Mucosa of stomach (tissue), 1 donor: ENCODE data around the gene PRR12.
A peak's percentile ranks its signal among the peaks of the same experiment; 100 is the strongest.

Experiments used
- H3K27me3 ChIP-seq: one replicate; pipeline ENCODE4 v1.7.0; 2013; ENCODE audit warnings: mild to moderate bottlenecking, low read length; ENCODE audit not compliant: control insufficient read depth, insufficient read depth
- H3K36me3 ChIP-seq: one replicate; pipeline ENCODE4 v1.7.0; 2013; ENCODE audit warnings: low read length; ENCODE audit not compliant: control insufficient read depth, insufficient read depth
- H3K4me1 ChIP-seq: one replicate; pipeline ENCODE4 v1.7.0; 2013; ENCODE audit warnings: mild to moderate bottlenecking, low read length; ENCODE audit not compliant: control insufficient read depth, insufficient read depth
- H3K4me3 ChIP-seq: one replicate; pipeline ENCODE4 v1.7.0; 2013; ENCODE audit warnings: low read length
- H3K9ac ChIP-seq: one replicate; pipeline ENCODE4 v1.7.0; 2013; ENCODE audit warnings: mild to moderate bottlenecking, low read length, moderate library complexity
- H3K9me3 ChIP-seq: one replicate; pipeline ENCODE4 v1.7.0; 2013; ENCODE audit warnings: mild to moderate bottlenecking, low read length, moderate library complexity; ENCODE audit not compliant: control insufficient read depth
- donor health status: Pancreatic carcinoma.

The PRR12 gene

DNA sequence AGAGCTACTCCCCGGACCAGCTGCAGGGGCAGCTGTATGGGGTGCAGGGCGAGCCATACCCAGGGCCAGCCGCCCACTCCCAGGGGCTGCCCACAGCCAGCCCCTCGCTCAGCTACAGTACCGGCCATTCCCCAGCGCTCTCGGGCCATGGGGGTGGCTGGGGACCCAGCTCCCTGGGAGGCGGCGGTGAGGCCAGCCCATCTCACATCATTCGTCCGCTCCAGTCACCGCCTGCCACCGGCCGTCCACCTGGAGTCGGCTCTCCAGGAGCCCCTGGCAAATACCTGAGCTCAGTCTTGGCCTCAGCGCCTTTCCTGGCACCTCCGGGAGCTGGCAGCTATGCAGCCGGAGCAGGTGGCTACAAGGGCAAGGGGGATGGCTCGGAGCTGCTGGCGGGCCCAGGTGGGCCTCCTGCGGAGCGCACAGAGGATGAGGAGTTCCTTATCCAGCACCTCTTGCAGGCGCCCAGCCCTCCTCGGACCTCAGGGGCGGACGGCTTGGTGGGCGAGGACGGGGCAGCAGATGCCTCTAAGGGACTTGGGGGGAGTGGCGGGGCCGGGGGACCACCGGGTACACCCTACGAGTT lies 4.9 kb downstream of the PRR12 start:
- Histone ChIP-seq H3K27me3 (no peaks in the 10 kb centered on the region), H3K9ac (no peak overlapping the region), H3K4me1 (peaks cover 20% of the 10 kb centered on the region), H3K4me3 (no peak overlapping the region), H3K9me3 (no peaks in the 10 kb centered on the region), H3K36me3 (no peaks in the 10 kb centered on the region)

DNA sequence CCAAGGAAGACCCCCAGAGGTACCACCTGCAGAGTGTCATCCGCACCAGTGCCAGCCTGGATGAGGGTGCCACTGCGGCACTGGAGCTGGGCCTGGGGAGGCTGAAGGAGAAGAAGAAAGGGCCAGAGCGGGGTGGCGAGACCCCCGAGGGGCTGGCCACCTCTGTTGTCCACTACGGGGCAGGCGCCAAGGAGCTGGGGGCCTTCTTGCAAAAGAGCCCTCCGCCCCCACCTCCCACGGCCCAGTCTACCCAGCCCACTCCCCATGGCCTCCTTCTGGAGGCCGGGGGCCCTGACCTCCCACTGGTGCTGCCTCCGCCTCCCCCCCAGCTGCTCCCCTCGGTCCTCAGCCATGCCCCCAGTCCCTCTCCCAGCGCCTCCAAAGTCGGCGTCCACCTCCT lies 5.4 kb downstream of the PRR12 start:
- Histone ChIP-seq H3K4me3 (no peak overlapping the region), H3K4me1 (peaks cover 20% of the 10 kb centered on the region), H3K36me3 (no peaks in the 10 kb centered on the region), H3K27me3 (no peaks in the 10 kb centered on the region), H3K9me3 (no peaks in the 10 kb centered on the region), H3K9ac (no peak overlapping the region)

DNA sequence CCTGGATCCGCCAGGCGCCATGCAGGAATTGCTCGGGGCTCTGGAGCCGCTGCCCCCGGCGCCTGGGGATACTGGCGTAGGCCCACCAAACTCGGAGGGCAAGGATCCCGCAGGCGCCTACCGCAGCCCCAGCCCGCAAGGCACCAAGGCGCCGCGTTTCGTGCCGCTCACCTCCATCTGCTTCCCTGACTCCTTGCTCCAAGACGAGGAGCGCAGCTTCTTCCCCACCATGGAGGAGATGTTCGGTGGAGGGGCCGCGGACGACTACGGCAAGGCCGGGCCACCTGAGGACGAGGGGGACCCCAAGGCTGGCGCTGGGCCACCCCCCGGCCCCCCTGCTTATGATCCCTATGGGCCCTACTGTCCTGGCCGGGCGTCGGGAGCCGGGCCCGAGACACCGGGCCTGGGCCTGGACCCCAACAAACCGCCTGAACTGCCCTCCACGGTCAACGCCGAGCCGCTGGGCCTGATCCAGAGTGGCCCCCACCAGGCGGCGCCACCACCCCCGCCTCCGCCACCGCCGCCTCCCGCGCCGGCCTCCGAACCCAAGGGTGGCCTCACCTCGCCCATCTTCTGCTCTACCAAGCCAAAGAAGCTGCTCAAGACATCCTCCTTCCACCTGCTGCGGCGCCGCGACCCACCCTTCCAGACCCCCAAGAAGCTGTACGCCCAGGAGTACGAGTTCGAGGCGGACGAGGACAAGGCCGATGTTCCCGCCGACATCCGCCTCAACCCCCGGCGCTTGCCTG lies 6.1 kb downstream of the PRR12 start:
- Histone ChIP-seq H3K9me3 (no peaks in the 10 kb centered on the region), H3K9ac (no peak overlapping the region), H3K4me1 (peaks cover 20% of the 10 kb centered on the region), H3K36me3 (no peaks in the 10 kb centered on the region), H3K27me3 (no peaks in the 10 kb centered on the region), H3K4me3 (no peak overlapping the region)

DNA sequence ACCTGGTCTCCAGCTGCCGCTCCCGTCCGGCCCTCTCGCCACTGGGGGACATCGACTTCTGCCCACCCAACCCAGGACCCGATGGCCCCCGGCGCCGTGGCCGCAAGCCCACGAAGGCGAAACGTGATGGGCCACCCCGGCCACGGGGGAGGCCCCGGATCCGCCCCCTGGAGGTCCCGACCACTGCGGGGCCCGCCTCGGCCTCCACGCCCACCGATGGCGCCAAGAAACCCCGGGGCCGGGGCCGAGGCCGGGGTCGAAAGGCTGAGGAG lies 6.7 kb downstream of the PRR12 start:
- Histone ChIP-seq H3K4me1 (peaks cover 15% of the 10 kb centered on the region), H3K4me3 (no peak overlapping the region), H3K9ac (no peak overlapping the region), H3K9me3 (no peaks in the 10 kb centered on the region), H3K36me3 (no peaks in the 10 kb centered on the region), H3K27me3 (no peaks in the 10 kb centered on the region)

DNA sequence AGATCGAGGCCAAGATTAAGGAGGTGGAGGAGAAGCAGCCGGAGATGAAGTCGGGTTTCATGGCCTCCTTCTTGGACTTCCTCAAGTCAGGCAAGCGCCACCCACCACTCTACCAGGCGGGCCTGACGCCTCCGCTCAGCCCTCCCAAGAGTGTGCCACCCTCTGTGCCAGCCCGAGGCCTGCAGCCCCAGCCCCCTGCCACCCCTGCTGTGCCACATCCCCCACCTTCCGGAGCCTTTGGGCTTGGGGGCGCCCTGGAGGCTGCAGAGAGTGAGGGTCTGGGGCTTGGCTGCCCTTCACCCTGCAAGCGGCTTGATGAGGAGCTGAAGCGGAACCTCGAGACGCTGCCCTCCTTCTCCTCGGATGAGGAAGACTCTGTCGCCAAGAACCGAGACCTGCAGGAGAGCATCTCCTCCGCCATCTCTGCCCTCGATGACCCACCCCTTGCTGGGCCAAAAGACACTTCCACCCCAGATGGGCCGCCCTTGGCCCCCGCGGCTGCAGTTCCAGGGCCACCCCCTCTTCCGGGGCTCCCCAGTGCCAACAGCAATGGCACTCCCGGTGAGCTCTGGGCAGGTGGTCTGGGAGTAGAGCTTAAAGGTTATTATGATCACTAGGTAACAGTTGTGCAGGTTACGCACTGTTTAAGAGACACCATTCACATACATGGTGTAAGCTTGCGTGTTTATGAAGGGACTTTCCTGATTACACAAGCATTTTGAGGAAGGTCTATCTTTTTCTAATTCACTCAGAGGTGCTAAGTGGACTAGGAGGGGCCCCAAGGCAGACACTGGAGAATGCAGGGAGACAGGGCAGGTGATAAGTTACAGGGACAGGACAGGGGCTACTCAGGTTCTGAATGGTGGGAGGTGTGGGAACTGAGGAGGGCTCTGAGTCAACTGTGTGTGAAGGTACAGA lies 8.7 kb downstream of the PRR12 start:
- Histone ChIP-seq H3K36me3 (no peaks in the 10 kb centered on the region), H3K9me3 (no peaks in the 10 kb centered on the region), H3K4me1 (peaks cover under 1% of the 10 kb centered on the region), H3K9ac (no peak overlapping the region), H3K27me3 (no peaks in the 10 kb centered on the region), H3K4me3 (no peak overlapping the region)

DNA sequence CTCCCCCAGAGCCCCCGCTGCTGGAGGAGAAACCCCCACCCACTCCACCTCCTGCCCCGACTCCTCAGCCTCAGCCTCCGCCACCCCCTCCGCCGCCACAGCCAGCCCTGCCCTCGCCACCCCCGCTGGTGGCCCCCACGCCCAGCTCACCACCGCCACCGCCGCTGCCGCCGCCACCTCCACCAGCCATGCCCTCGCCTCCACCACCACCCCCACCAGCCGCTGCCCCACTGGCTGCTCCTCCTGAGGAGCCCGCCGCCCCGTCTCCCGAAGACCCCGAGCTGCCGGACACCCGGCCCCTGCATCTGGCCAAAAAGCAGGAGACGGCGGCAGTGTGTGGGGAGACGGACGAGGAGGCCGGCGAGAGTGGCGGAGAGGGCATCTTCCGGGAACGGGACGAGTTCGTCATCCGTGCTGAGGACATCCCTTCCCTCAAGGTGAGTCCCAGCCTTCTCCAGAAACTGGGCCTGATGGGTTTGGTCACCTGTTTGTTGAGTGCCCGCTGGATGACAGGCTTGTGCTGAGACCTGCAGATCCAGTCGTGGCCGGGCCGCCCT lies 10.6 kb downstream of the PRR12 start:
- Histone ChIP-seq H3K36me3 (no peaks in the 10 kb centered on the region), H3K4me3 (no peak overlapping the region), H3K4me1 (no peaks in the 10 kb centered on the region), H3K9ac (no peak overlapping the region), H3K9me3 (no peaks in the 10 kb centered on the region), H3K27me3 (no peaks in the 10 kb centered on the region)

DNA sequence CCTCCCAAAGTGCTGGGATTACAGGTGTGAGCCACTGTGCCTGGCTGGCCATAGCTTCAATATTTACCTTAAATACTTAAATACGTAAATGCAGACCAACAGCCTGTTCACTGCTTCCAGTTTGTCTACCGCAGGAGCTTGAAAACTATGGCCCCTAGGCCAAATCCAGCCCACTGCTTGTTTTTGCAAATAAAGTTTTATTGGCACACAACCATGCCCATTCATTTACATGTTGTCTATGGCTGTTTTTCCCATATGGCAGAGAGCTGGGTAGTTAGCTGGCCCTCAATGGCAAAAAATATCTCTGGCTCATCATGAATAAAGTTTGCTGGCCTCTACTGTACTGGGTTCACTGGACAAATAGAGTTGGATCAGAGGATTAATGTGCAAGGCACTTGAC lies 11.8 kb downstream of the PRR12 start:
- H3K27me3 ChIP-seq = no peaks in the 10 kb centered on the region
- no peaks in the 10 kb centered on the region for H3K9me3 ChIP-seq
- no peak overlapping the region for H3K9ac ChIP-seq
- no peaks in the 10 kb centered on the region for H3K4me1 ChIP-seq
- H3K4me3 ChIP-seq = no peak overlapping the region
- no peaks in the 10 kb centered on the region for H3K36me3 ChIP-seq

DNA sequence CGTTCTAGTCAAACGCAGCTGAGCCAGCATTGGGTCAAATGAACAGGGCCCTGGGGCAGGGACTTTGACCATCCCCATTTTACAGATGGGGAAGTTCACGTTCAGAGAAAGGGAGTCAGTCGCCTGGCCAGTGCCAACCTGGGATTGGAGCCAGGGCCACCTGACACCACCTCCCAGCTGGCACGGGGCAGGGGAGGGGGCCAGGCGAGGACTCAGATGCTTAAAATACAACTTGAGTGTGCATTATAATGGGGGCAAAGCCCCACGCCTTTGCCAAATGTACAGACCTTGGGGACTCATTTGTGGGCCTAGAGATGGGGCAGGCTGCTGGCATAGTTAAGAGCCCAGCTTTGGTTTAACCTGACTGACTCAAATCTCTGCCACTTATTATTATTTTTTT lies 14.6 kb downstream of the PRR12 start:
- H3K36me3 ChIP-seq = no peaks in the 10 kb centered on the region
- H3K27me3 ChIP-seq = no peaks in the 10 kb centered on the region
- H3K4me3 ChIP-seq = no peak overlapping the region
- H3K4me1 ChIP-seq = no peaks in the 10 kb centered on the region
- no peaks in the 10 kb centered on the region for H3K9me3 ChIP-seq
- H3K9ac ChIP-seq = no peak overlapping the region

DNA sequence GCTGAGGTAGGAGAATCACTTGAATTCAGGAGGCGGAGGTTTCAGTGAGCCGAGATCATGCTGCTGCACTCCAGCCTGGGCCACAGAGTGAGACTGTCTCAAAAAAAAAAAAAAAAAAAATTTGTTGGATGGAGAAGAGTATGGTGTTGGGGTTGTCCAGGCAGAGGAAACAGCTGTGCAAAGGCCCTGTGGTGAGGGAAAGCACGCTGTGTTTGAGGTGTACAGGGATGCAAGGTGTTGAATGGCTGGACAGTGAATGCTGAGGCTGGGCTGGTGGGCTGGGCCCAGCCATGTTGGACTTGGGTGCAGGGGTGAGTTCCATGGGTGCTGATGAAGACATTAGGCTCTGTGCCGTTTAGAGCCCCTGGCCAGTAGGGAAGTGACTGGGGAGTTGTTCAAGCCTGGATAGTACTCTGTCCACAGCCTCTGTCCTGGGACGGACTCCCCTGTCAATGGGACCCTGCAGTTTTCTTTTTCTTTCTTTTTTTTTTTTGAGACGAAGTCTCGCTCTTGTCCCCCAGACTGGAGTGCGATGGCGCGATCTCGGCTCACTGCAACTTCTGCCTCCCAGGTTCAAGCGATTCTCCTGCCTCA lies 18.6 kb downstream of the PRR12 start:
- Histone ChIP-seq H3K4me3 (no peak overlapping the region), H3K27me3 (no peaks in the 10 kb centered on the region), H3K9ac (no peak overlapping the region), H3K36me3 (peaks cover under 1% of the 10 kb centered on the region), H3K4me1 (peaks cover 17% of the 10 kb centered on the region), H3K9me3 (no peaks in the 10 kb centered on the region)

DNA sequence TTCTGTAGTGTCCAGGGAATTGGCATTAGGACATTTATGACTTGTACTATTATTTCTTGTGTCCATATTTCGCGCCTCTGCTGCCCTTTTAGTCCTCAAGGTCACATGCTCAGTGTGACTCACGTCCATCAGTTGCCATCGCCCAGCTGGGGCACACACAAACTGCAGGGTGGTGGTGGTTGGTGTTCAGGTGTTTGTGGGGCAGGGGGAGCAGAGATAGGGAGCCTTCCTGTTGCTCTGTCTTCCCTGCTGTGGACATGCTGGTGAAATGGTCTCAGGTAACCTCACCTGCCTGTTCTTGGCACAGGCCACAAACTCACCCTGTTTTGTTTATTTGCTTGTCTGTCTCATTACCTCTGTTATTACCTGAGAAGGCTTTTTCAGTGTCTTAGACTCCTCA lies 22.4 kb downstream of the PRR12 start:
- Histone ChIP-seq H3K27me3 (no peaks in the 10 kb centered on the region), H3K4me1 (peaks cover 17% of the 10 kb centered on the region), H3K36me3 (peaks cover 10% of the 10 kb centered on the region), H3K4me3 (no peak overlapping the region), H3K9me3 (no peaks in the 10 kb centered on the region), H3K9ac (peak overlapping the region; percentile 25)

DNA sequence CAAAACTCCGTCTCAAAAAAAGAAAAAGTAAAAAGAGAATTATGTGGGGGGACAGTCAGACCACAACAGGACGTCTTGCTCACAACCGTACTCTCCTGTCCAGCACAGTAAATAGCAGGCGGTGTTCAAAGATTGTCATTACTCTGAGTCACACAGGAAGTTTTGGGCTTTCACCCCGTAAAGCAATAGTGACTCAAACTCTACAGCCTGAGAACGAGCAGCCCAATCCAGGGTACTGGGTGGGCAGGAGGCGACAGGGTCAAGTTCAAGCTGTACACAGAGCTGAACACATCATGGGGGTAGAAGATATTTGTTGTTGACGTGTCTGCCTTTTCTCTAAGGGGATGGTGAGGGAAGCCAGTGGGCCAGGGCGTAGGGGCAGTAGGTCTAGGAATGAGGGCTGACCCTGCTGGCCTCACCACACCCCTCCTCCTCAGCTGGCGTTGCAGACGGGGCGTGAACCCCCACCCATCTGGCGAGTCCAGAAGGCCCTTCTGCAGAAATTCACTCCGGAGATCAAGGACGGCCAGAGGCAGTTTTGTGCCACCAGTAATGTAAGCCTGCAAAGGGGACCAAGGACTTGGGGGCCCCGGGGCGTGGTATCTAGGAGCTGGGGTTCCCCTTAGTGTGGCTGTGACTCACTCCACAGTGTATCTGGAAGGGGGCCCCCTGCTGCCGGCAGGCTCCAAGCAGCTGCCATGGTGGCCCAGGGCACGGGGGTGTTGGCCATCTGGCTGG lies 23.3 kb downstream of the PRR12 start:
- H3K9me3 ChIP-seq = no peaks in the 10 kb centered on the region
- no peak overlapping the region for H3K4me3 ChIP-seq
- peaks cover 10% of the 10 kb centered on the region for H3K36me3 ChIP-seq
- no peaks in the 10 kb centered on the region for H3K27me3 ChIP-seq
- H3K4me1 ChIP-seq = peaks cover 17% of the 10 kb centered on the region
- H3K9ac ChIP-seq = no peak overlapping the region
